SK-N-MC (cell line): Measurements from ENCODE around the gene FANCI.
A peak's percentile ranks its signal among the peaks of the same experiment; 100 is the strongest.

ENCODE experiments used
- EZH2 ChIP-seq: fragments of 200-600 bp; sonication (generic); IDR thresholded peaks from one replicate; pipeline ENCODE4 v1.6.1; 2017; ENCODE audit warnings: antibody characterized with exemption
- FOXP2 ChIP-seq: optimal IDR thresholded peaks from 2 replicates; pipeline ENCODE3; 2011; ENCODE audit warnings: mild to moderate bottlenecking, moderate library complexity; ENCODE audit not compliant: insufficient read depth; ENCODE audit errors: extremely low read length, control extremely low read depth
- POLR2AphosphoS5 ChIP-seq: IDR thresholded peaks from 2 replicates; pipeline ENCODE4 v1.6.1; 2012; ENCODE audit warnings: mild to moderate bottlenecking, low read depth, low read length, borderline replicate concordance

DNA sequence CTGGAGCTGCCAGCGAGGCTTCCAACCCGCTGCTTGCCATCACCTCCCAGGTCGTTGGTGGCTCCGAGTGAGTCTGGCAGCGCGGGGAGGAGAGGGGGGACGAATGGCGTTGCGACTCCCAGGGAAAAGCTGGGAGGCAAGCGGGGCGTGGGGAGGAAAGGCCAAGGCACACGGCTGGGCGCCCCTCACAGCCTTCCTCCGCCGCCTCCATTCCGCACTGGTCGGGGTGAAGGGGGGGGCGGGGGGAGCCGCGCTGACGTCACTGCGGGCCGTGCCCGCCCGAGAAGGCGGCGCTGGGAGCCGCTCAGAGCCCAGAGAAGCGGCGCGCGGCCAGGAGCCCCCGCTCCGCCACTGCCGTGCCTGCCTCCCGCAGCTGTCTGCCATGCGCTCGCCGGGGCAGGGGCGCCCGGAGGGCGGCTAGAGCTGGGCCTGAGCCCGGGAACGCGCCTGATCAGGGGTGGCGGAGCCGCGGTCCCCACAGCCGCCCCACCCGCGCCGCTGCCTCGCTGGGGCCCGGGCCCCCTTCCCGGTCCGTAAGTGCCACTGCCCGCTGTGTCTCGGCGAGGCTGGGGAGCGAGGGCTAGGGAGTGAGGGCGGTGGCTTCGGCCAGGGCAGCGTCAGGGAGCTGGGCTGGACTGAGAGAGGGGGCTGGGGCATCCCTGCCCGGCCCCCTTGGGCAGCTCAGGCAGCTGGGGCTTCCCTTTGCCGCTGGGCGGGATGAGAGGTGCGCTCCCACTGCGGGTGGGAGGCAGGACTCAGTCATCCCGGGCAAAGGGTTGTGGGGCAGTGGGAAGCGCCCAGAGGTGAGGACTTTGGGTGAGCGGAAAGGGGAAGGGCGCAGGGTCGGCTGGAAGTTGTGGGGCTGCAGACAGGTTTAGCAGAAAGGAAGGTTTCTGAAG is 118.7 kb downstream of the FANCI start:
- TF ChIP-seq POLR2AphosphoS5 = peak; percentile 30; the same call in 1 of the 2 replicates
- no peak for TF ChIP-seq EZH2
- no peak for TF ChIP-seq FOXP2
